ENCODE data around the gene STIL. TPM values are rescaled to one million over a fixed set of nuclear protein-coding genes. Genes with fewer than 3 reads are reported as not detected.

STIL gene
- total RNA-seq, 2 experiments from 2014 or later, result 44.0 to 51.3 TPM

- H3K27ac Mint-ChIP-seq, result no peak overlapping the region
- H3K36me3 Mint-ChIP-seq (ENCODE audit: low read depth), result no peaks in the 10 kb centered on the region
- POLR2A ChIA-PET, result no interaction called here
Observed at GRCh38 chr1:47230692-47231300, 83.2 kb downstream of the STIL start.

GRCh38 chr1:47229886-47230691, 83.9 kb downstream of the STIL start:
- no peak for DNase-seq
- Mint-ChIP-seq H3K36me3 (ENCODE audit: low read depth) (no peaks in the 10 kb centered on the region), H3K4me3 (no peak overlapping the region), H3K9me3 (no peaks in the 10 kb centered on the region), H3K4me1 (peaks cover 28% of the 10 kb centered on the region), H3K27ac (peak overlapping the region; percentile 36), H3K27me3 (peaks cover 89% of the 10 kb centered on the region)
- CTCF ChIA-PET, result interaction anchor here (0.6 to 1.8 kb wide), 4 partner anchors 33 to 207 kb away, joined by 3 to 5 read pairs (median 3); no protein-coding TSS in a partner anchor
- POLR2A ChIA-PET, result no interaction called here

More at GRCh38 chr1:47230692-47231300, 83.2 kb downstream of the STIL start:
- peaks cover 31% of the 10 kb centered on the region for H3K4me1 Mint-ChIP-seq
- H3K9me3 Mint-ChIP-seq, result no peaks in the 10 kb centered on the region
- peak; percentile 10 for DNase-seq
- H3K4me3 Mint-ChIP-seq, result no peak overlapping the region
- CTCF ChIA-PET, result interaction anchor here (0.6 to 1.1 kb wide), 2 partner anchors 33 to 35 kb away, joined by 3 read pairs; no protein-coding TSS in a partner anchor
- peaks cover 91% of the 10 kb centered on the region for H3K27me3 Mint-ChIP-seq

- POLR2A ChIA-PET, result no interaction called here
- no peaks in the 10 kb centered on the region for H3K9me3 Mint-ChIP-seq
- CTCF ChIA-PET, result interaction anchor here (0.6 to 1.8 kb wide), 3 partner anchors 36 to 208 kb away, joined by 3 to 5 read pairs (median 3); no protein-coding TSS in a partner anchor
Observed at GRCh38 chr1:47229031-47229885, 84.7 kb downstream of the STIL start.

GRCh38 chr1:47228644-47229030, 85.3 kb downstream of the STIL start:
- H3K4me3 Mint-ChIP-seq, result no peak overlapping the region
- peaks cover 28% of the 10 kb centered on the region for H3K4me1 Mint-ChIP-seq
- peaks cover 77% of the 10 kb centered on the region for H3K27me3 Mint-ChIP-seq
- DNase-seq, result no peak
- no peaks in the 10 kb centered on the region for H3K9me3 Mint-ChIP-seq
- ChIA-PET POLR2A (no interaction called here), CTCF (interaction anchor here (1.8 kb wide), 1 partner anchor 209 kb away, joined by 5 read pairs; no protein-coding TSS in a partner anchor)
- no peaks in the 10 kb centered on the region for H3K36me3 Mint-ChIP-seq (ENCODE audit: low read depth)
- H3K27ac Mint-ChIP-seq, result no peak overlapping the region

More at GRCh38 chr1:47229031-47229885, 84.7 kb downstream of the STIL start:
- Mint-ChIP-seq H3K27me3 (peaks cover 83% of the 10 kb centered on the region), H3K4me1 (peaks cover 28% of the 10 kb centered on the region), H3K36me3 (ENCODE audit: low read depth) (no peaks in the 10 kb centered on the region), H3K4me3 (no peak overlapping the region), H3K27ac (no peak overlapping the region)
- no peak for DNase-seq

- ChIA-PET POLR2A (no interaction called here), CTCF (interaction anchor here (0.6 to 1.2 kb wide), 5 partner anchors 8 to 99 kb away, joined by 3 to 4 read pairs (median 3); no protein-coding TSS in a partner anchor)
- no peaks in the 10 kb centered on the region for H3K9me3 Mint-ChIP-seq
- no peak overlapping the region for H3K4me3 Mint-ChIP-seq
- peaks cover 66% of the 10 kb centered on the region for H3K27me3 Mint-ChIP-seq
- H3K4me1 Mint-ChIP-seq, result peaks cover 27% of the 10 kb centered on the region
- H3K36me3 Mint-ChIP-seq (ENCODE audit: low read depth), result no peaks in the 10 kb centered on the region
- DNase-seq, result no peak
- no peak overlapping the region for H3K27ac Mint-ChIP-seq
Observed at GRCh38 chr1:47227341-47228232, 86.4 kb downstream of the STIL start.

GRCh38 chr1:47226839-47227215, 87.1 kb downstream of the STIL start:
- DNase-seq, result no peak
- POLR2A ChIA-PET, result no interaction called here
- Mint-ChIP-seq H3K27ac (no peak overlapping the region), H3K9me3 (no peaks in the 10 kb centered on the region), H3K4me1 (peaks cover 22% of the 10 kb centered on the region), H3K4me3 (no peak overlapping the region), H3K27me3 (peaks cover 63% of the 10 kb centered on the region), H3K36me3 (ENCODE audit: low read depth) (no peaks in the 10 kb centered on the region)
- CTCF ChIA-PET, result interaction anchor here (0.9 to 1.2 kb wide), 2 partner anchors 34 to 48 kb away, joined by 3 read pairs; no protein-coding TSS in a partner anchor

GRCh38 chr1:47226121-47226838, 87.7 kb downstream of the STIL start:
- Mint-ChIP-seq H3K36me3 (ENCODE audit: low read depth) (no peaks in the 10 kb centered on the region), H3K27me3 (peaks cover 60% of the 10 kb centered on the region), H3K27ac (no peak overlapping the region), H3K9me3 (no peaks in the 10 kb centered on the region), H3K4me1 (peaks cover 17% of the 10 kb centered on the region), H3K4me3 (no peak overlapping the region)
- POLR2A ChIA-PET, result no interaction called here
- CTCF ChIA-PET, result interaction anchor here (1.2 kb wide), 1 partner anchor 34 kb away, joined by 3 read pairs; no protein-coding TSS in a partner anchor
- no peak for DNase-seq

- H3K4me3 Mint-ChIP-seq, result no peak overlapping the region
- peaks cover 16% of the 10 kb centered on the region for H3K4me1 Mint-ChIP-seq
- no peak for DNase-seq
- no peaks in the 10 kb centered on the region for H3K36me3 Mint-ChIP-seq (ENCODE audit: low read depth)
- ChIA-PET CTCF (no interaction called here), POLR2A (no interaction called here)
- no peak overlapping the region for H3K27ac Mint-ChIP-seq
- H3K27me3 Mint-ChIP-seq, result peaks cover 53% of the 10 kb centered on the region
- H3K9me3 Mint-ChIP-seq, result no peaks in the 10 kb centered on the region
Observed at GRCh38 chr1:47225430-47226100, 88.4 kb downstream of the STIL start.

- ChIA-PET POLR2A (no interaction called here), CTCF (no interaction called here)
- peaks cover 46% of the 10 kb centered on the region for H3K27me3 Mint-ChIP-seq
- H3K9me3 Mint-ChIP-seq, result no peaks in the 10 kb centered on the region
- no peak overlapping the region for H3K27ac Mint-ChIP-seq
- DNase-seq, result no peak
- H3K4me1 Mint-ChIP-seq, result peaks cover 9% of the 10 kb centered on the region
- H3K36me3 Mint-ChIP-seq (ENCODE audit: low read depth), result no peaks in the 10 kb centered on the region
- H3K4me3 Mint-ChIP-seq, result no peak overlapping the region
Observed at GRCh38 chr1:47224676-47225399, 89.1 kb downstream of the STIL start.

GRCh38 chr1:47223921-47224675, 89.8 kb downstream of the STIL start:
- CTCF ChIA-PET, result no interaction called here
- POLR2A ChIA-PET, result no interaction called here
- H3K27ac Mint-ChIP-seq, result no peak overlapping the region
- H3K27me3 Mint-ChIP-seq, result peaks cover 39% of the 10 kb centered on the region
- no peaks in the 10 kb centered on the region for H3K36me3 Mint-ChIP-seq (ENCODE audit: low read depth)
- DNase-seq, result no peak
- H3K4me3 Mint-ChIP-seq, result no peak overlapping the region
- peaks cover 3% of the 10 kb centered on the region for H3K4me1 Mint-ChIP-seq
- H3K9me3 Mint-ChIP-seq, result no peaks in the 10 kb centered on the region
